Hypothalamus (tissue), 51 donors: ENCODE measurements around the gene DRD2.
A peak's percentile ranks its signal among the peaks of the same experiment; 100 is the strongest.

Experiments
- DNase-seq, 51 donors: peaks; one replicate each; lab custom pipeline; 2025; lab: John Stamatoyannopoulos, UW

The DRD2 gene

GRCh38 chr11:113487622-113488021, 12.4 kb upstream of the DRD2 start:
- DNase-seq: no peak

GRCh38 chr11:113484223-113484622, 9.0 kb upstream of the DRD2 start:
- no peak for DNase-seq

- DNase-seq: no peak
Measured at GRCh38 chr11:113481672-113482071, 6.5 kb upstream of the DRD2 start.

- DNase-seq: no peak
Measured at GRCh38 chr11:113481226-113481625, 6.0 kb upstream of the DRD2 start.

GRCh38 chr11:113477321-113477720, 2.1 kb upstream of the DRD2 start:
- DNase-seq: no peak

- no peak for DNase-seq
Measured at GRCh38 chr11:113476553-113476952, 1.4 kb upstream of the DRD2 start.

GRCh38 chr11:113474362-113475159, 637 bp downstream of the DRD2 start:
- DNase-seq: peak in 43 of 51 donors; percentile 3 to 70 (median 35)

GRCh38 chr11:113473983-113474361, 1.2 kb downstream of the DRD2 start:
- no peak for DNase-seq

GRCh38 chr11:113472471-113472870, 2.7 kb downstream of the DRD2 start:
- no peak for DNase-seq

GRCh38 chr11:113470233-113470632, 5.0 kb downstream of the DRD2 start:
- DNase-seq: no peak

- DNase-seq: no peak
Measured at GRCh38 chr11:113468726-113469345, 6.4 kb downstream of the DRD2 start.

- DNase-seq: no peak
Measured at GRCh38 chr11:113467545-113467944, 7.7 kb downstream of the DRD2 start.

GRCh38 chr11:113465786-113466185, 9.4 kb downstream of the DRD2 start:
- DNase-seq: no peak

GRCh38 chr11:113464416-113464815, 10.8 kb downstream of the DRD2 start:
- no peak for DNase-seq

- DNase-seq: no peak
Measured at GRCh38 chr11:113462830-113463229, 12.4 kb downstream of the DRD2 start.

- DNase-seq: no peak
Measured at GRCh38 chr11:113461639-113462038, 13.6 kb downstream of the DRD2 start.

GRCh38 chr11:113460469-113460868, 14.7 kb downstream of the DRD2 start:
- no peak for DNase-seq

- no peak for DNase-seq
Measured at GRCh38 chr11:113458189-113458588, 17.0 kb downstream of the DRD2 start.

- no peak for DNase-seq
Measured at GRCh38 chr11:113457784-113458183, 17.4 kb downstream of the DRD2 start.

GRCh38 chr11:113454455-113454854, 20.7 kb downstream of the DRD2 start:
- DNase-seq: no peak

GRCh38 chr11:113449743-113450142, 25.5 kb downstream of the DRD2 start:
- no peak for DNase-seq

GRCh38 chr11:113448316-113448677, 26.9 kb downstream of the DRD2 start:
- DNase-seq: peak in 1 of 51 donors; percentile 36
